H1 (cell line): ENCODE results near the gene ZNF277. TPM values are rescaled to one million over a fixed set of nuclear protein-coding genes. Genes with fewer than 3 reads are reported as not detected.

Experiments used
- ASH2L ChIP-seq: fragments of 200-600, 300-600 bp; sonication (generic); IDR thresholded peaks from one replicate; pipeline ENCODE4 v1.7.1; 2017; ENCODE audit warnings: low read length
- CBX5 ChIP-seq: fragments of 300-800, 300-1000 bp; sonication (generic); IDR thresholded peaks from 2 replicates; pipeline ENCODE4 v1.7.1; 2016; ENCODE audit warnings: antibody characterized with exemption, low read length, low read depth
- CTCF ChIP-seq, 3 experiments: IDR thresholded peaks; 1 replicate in 2 of 3; 2 replicates in 1 of 3; pipeline versions ENCODE4 v1.5.1 to v1.6.1; 2011; ENCODE audit warnings: low read length in 3 of 3, mild to moderate bottlenecking in 3 of 3, inconsistent platforms in 2 of 3, low read depth in 1 of 3, moderate library complexity in 1 of 3; ENCODE audit not compliant: insufficient read depth in 1 of 3; ENCODE audit errors: control extremely low read depth in 1 of 3
- POLR2AphosphoS5 ChIP-seq: IDR thresholded peaks from 2 replicates; pipeline ENCODE4 v1.6.1; 2011; ENCODE audit warnings: low read depth, low read length
- RAD21 ChIP-seq, 2 experiments: IDR thresholded peaks in 1 of 2; conservative IDR thresholded peaks in 1 of 2; 2 replicates each; pipeline ENCODE4 v1.6.1; 2011; ENCODE audit warnings: low read depth in 2 of 2, low read length in 2 of 2, improper control_type of control experiment in 1 of 2, inconsistent platforms in 1 of 2, mild to moderate bottlenecking in 1 of 2, moderate library complexity in 1 of 2
- SAP30 ChIP-seq: fragments of 300-600 bp; sonication (generic); IDR thresholded peaks from 2 replicates; pipeline ENCODE4 v1.7.1; 2012; ENCODE audit warnings: low read length, moderate library complexity, mild to moderate bottlenecking, inconsistent platforms; ENCODE audit not compliant: insufficient read depth, insufficient replicate concordance
- TAF7 ChIP-seq: optimal IDR thresholded peaks from 2 replicates; pipeline ENCODE3; 2011; ENCODE audit warnings: low read depth, mild to moderate bottlenecking, inconsistent platforms, low read length, moderate library complexity, borderline replicate concordance
- TBP ChIP-seq: IDR thresholded peaks from 2 replicates; pipeline ENCODE4 v1.6.1; 2011; ENCODE audit warnings: low read depth, low read length, improper control_type of control experiment
- polyA plus RNA-seq, 7 experiments: library from polyadenylated mRNA; depleted of rRNA in 3 of 7; stranded (reverse) in 5 of 7; unstranded in 2 of 7; fragments of >200 nt in 5 of 7; fragments of 200-250 nt in 2 of 7; gene quantifications; 1 replicate in 5 of 7; 2 replicates in 1 of 7; 4 replicates in 1 of 7; pipeline versions ENCODE4 v1.2.1 to v1.2.3, GENCODE V29; 2011 to 2013; ENCODE audit warnings: missing spikeins in 2 of 7, mixed read lengths in 2 of 7
- total RNA-seq: library from RNA; stranded (reverse); fragmentation: NEBNext Ultra II Directional; extraction: Animal tissue kit (Norgen Biotek cat#: 25700); gene quantifications from 2 replicates; pipeline ENCODE4 v1.2.1, GENCODE V29; 2021
- TF ChIP-seq, protein P1 (sequence below): fragments of 300-600 bp; sonication (generic); IDR thresholded peaks from 2 replicates; pipeline ENCODE4 v1.7.1; 2012; ENCODE audit warnings: low read length, moderate library complexity, mild to moderate bottlenecking, inconsistent platforms; ENCODE audit not compliant: insufficient replicate concordance

ZNF277 gene
- total and polyA plus RNA-seq, 2 of the 8 experiments (the other 6 are each of a cell fraction or from before 2014, with no cell fraction given) = 5.1 to 21.7 TPM

DNA sequence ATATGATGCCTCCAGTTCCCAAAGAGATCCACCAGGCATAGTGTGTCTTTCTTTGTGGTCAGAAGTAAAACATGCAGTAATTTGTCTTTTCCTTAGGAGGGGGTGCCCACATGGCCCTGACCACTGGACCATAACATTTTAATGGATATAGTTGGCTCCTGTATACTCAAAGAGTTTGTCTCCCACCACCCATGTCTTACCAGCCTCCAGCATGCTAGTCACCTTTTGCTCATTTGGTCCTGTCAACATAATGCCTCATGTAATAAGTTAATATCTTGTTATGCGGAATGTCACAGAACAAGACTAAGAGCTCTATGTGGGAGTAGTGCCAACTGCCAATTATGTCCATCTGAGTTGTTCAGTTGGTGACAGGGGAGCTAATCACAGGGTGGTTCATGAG lies 160.4 kb downstream of the ZNF277 start (continued):
- TF ChIP-seq, protein P1, sequence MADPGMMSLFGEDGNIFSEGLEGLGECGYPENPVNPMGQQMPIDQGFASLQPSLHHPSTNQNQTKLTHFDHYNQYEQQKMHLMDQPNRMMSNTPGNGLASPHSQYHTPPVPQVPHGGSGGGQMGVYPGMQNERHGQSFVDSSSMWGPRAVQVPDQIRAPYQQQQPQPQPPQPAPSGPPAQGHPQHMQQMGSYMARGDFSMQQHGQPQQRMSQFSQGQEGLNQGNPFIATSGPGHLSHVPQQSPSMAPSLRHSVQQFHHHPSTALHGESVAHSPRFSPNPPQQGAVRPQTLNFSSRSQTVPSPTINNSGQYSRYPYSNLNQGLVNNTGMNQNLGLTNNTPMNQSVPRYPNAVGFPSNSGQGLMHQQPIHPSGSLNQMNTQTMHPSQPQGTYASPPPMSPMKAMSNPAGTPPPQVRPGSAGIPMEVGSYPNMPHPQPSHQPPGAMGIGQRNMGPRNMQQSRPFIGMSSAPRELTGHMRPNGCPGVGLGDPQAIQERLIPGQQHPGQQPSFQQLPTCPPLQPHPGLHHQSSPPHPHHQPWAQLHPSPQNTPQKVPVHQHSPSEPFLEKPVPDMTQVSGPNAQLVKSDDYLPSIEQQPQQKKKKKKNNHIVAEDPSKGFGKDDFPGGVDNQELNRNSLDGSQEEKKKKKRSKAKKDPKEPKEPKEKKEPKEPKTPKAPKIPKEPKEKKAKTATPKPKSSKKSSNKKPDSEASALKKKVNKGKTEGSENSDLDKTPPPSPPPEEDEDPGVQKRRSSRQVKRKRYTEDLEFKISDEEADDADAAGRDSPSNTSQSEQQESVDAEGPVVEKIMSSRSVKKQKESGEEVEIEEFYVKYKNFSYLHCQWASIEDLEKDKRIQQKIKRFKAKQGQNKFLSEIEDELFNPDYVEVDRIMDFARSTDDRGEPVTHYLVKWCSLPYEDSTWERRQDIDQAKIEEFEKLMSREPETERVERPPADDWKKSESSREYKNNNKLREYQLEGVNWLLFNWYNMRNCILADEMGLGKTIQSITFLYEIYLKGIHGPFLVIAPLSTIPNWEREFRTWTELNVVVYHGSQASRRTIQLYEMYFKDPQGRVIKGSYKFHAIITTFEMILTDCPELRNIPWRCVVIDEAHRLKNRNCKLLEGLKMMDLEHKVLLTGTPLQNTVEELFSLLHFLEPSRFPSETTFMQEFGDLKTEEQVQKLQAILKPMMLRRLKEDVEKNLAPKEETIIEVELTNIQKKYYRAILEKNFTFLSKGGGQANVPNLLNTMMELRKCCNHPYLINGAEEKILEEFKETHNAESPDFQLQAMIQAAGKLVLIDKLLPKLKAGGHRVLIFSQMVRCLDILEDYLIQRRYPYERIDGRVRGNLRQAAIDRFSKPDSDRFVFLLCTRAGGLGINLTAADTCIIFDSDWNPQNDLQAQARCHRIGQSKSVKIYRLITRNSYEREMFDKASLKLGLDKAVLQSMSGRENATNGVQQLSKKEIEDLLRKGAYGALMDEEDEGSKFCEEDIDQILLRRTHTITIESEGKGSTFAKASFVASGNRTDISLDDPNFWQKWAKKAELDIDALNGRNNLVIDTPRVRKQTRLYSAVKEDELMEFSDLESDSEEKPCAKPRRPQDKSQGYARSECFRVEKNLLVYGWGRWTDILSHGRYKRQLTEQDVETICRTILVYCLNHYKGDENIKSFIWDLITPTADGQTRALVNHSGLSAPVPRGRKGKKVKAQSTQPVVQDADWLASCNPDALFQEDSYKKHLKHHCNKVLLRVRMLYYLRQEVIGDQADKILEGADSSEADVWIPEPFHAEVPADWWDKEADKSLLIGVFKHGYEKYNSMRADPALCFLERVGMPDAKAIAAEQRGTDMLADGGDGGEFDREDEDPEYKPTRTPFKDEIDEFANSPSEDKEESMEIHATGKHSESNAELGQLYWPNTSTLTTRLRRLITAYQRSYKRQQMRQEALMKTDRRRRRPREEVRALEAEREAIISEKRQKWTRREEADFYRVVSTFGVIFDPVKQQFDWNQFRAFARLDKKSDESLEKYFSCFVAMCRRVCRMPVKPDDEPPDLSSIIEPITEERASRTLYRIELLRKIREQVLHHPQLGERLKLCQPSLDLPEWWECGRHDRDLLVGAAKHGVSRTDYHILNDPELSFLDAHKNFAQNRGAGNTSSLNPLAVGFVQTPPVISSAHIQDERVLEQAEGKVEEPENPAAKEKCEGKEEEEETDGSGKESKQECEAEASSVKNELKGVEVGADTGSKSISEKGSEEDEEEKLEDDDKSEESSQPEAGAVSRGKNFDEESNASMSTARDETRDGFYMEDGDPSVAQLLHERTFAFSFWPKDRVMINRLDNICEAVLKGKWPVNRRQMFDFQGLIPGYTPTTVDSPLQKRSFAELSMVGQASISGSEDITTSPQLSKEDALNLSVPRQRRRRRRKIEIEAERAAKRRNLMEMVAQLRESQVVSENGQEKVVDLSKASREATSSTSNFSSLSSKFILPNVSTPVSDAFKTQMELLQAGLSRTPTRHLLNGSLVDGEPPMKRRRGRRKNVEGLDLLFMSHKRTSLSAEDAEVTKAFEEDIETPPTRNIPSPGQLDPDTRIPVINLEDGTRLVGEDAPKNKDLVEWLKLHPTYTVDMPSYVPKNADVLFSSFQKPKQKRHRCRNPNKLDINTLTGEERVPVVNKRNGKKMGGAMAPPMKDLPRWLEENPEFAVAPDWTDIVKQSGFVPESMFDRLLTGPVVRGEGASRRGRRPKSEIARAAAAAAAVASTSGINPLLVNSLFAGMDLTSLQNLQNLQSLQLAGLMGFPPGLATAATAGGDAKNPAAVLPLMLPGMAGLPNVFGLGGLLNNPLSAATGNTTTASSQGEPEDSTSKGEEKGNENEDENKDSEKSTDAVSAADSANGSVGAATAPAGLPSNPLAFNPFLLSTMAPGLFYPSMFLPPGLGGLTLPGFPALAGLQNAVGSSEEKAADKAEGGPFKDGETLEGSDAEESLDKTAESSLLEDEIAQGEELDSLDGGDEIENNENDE = no peak
- TF ChIP-seq TBP (no peak), POLR2AphosphoS5 (no peak), TAF7 (no peak), SAP30 (no peak), CTCF (IDR thresholded peaks at IDR 0.05; ENCODE audit: control extremely low read depth in 1 of 3, insufficient read depth in 1 of 3, low read depth in 1 of 3, low read length in 3 of 3) (no peak), RAD21 (IDR thresholded peaks at IDR 0.05 in 1 of 2, conservative IDR thresholded peaks at IDR 0.05 in 1 of 2; ENCODE audit: low read depth in 2 of 2, low read length in 2 of 2) (no peak), ASH2L (no peak), CBX5 (no peak)
